Measurements from ENCODE around the gene MIEF1.

MIEF1 gene

DNA sequence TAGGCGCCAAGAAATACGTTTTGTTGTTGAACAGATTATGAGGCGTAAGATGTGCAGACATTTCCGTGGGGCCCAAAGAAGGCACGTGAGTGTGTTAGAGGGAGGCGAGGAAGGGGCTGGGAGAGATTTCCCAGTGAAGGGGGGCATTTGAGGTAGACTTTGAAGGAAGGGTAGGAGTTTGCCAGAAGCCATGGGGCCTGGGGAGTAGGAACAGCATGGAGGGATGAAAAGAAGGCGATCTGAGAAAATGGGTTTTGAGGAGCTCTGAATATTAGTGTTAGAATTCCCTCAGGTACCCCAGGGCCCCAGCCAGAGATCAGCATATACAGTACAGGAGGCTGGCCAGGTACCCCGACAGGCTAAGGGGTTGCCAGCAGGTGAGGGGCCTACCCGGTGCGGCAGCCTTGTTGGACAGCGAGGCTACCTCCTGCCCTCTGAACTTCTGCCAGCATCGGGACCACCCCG, 414 bp upstream of the MIEF1 start (continued):
- TF ChIP-seq, protein P1, sequence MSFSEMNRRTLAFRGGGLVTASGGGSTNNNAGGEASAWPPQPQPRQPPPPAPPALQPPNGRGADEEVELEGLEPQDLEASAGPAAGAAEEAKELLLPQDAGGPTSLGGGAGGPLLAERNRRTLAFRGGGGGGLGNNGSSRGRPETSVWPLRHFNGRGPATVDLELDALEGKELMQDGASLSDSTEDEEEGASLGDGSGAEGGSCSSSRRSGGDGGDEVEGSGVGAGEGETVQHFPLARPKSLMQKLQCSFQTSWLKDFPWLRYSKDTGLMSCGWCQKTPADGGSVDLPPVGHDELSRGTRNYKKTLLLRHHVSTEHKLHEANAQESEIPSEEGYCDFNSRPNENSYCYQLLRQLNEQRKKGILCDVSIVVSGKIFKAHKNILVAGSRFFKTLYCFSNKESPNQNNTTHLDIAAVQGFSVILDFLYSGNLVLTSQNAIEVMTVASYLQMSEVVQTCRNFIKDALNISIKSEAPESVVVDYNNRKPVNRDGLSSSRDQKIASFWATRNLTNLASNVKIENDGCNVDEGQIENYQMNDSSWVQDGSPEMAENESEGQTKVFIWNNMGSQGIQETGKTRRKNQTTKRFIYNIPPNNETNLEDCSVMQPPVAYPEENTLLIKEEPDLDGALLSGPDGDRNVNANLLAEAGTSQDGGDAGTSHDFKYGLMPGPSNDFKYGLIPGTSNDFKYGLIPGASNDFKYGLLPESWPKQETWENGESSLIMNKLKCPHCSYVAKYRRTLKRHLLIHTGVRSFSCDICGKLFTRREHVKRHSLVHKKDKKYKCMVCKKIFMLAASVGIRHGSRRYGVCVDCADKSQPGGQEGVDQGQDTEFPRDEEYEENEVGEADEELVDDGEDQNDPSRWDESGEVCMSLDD (tag by site-specific recombination; IDR thresholded peaks at IDR 0.05): peak; percentile 40; the same call in 1 of the 2 replicates

- H3K9me3 ChIP-seq (ENCODE audit: control insufficient read depth, insufficient read depth, low read depth, low read length): no peaks in the 10 kb centered on the region
- H3K4me1 ChIP-seq (ENCODE audit: control insufficient read depth, insufficient read depth, low read length): peaks cover 12% of the 10 kb centered on the region
- peak overlapping the region; percentile 92 for H3K4me3 ChIP-seq (ENCODE audit: low read depth, low read length)
- H3K36me3 ChIP-seq (ENCODE audit: control insufficient read depth in 2 of 2, insufficient read depth in 1 of 2, low read length in 2 of 2): peaks cover 30 to 45% of the 10 kb centered on the region in 2 experiments
- POLR2A ChIA-PET: interaction anchor here (1.2 to 5.8 kb wide), 4 partner anchors 14 to 26 kb away, joined by 3 to 117 read pairs (median 55); partner anchors contain the start of gene ATF4
- CTCF ChIA-PET: interaction anchor here (1.0 to 4.4 kb wide), 3 partner anchors 9 to 26 kb away, joined by 6 to 31 read pairs (median 10); no protein-coding TSS in a partner anchor
- TF ChIP-seq, protein P2, sequence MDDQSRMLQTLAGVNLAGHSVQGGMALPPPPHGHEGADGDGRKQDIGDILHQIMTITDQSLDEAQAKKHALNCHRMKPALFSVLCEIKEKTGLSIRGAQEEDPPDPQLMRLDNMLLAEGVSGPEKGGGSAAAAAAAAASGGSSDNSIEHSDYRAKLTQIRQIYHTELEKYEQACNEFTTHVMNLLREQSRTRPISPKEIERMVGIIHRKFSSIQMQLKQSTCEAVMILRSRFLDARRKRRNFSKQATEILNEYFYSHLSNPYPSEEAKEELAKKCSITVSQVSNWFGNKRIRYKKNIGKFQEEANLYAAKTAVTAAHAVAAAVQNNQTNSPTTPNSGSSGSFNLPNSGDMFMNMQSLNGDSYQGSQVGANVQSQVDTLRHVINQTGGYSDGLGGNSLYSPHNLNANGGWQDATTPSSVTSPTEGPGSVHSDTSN (CRISPR knock-in tag; IDR thresholded peaks at IDR 0.05): 0 out of 2 replicates have a peak, but pooled peaks have one; percentile 14
- TF ChIP-seq ZSCAN23 (tag by site-specific recombination; IDR thresholded peaks at IDR 0.05) (no peak), REPIN1 (tag by site-specific recombination; IDR thresholded peaks at IDR 0.05; ENCODE audit: low read depth) (no peak)
- H3K27ac ChIP-seq (ENCODE audit: extremely low read depth, low read depth, low read length): peak overlapping the region; percentile 78
Measured at GRCh38 chr22:39502789-39503409, 809 bp downstream of the MIEF1 start.

DNA sequence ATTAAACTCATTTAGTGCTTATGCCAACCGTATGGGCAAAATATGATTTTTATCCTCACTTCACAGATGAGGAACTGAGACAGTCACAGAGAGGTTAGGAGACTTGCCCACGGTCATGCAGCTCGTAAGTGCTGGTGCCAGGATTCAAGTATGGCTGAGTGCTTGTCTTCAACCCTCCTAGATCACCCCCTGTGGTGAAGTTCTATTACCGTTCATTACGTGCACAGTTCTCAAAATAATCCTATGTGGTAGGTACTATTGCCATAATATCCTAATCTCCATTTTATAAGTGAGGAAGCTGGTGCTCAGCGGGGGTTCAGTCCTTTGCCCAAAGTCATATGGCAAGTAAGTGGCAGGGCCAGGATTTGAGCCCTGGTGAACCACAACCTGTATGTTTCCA, 1.5 kb downstream of the MIEF1 start:
- Histone ChIP-seq H3K27ac (ENCODE audit: extremely low read depth, low read depth, low read length) (peak overlapping the region; percentile 78; the same call in 1 of the 2 replicates), H3K36me3 (ENCODE audit: control insufficient read depth in 2 of 2, insufficient read depth in 1 of 2, low read length in 2 of 2) (peaks cover 31 to 53% of the 10 kb centered on the region in 2 experiments), H3K9me3 (ENCODE audit: control insufficient read depth, insufficient read depth, low read depth, low read length) (no peaks in the 10 kb centered on the region), H3K4me3 (ENCODE audit: low read depth, low read length) (peak overlapping the region; percentile 92), H3K4me1 (ENCODE audit: control insufficient read depth, insufficient read depth, low read length) (peaks cover 11% of the 10 kb centered on the region)
- CTCF ChIA-PET: interaction anchor here (1.0 to 4.4 kb wide), 3 partner anchors 10 to 26 kb away, joined by 6 to 31 read pairs (median 12); no protein-coding TSS in a partner anchor
- POLR2A ChIA-PET: interaction anchor here (1.2 to 5.8 kb wide), 4 partner anchors 14 to 25 kb away, joined by 3 to 117 read pairs (median 55); partner anchors contain the start of gene ATF4
- TF ChIP-seq ZIC2 (tag by site-specific recombination; IDR thresholded peaks at IDR 0.05): peak; percentile 39; the same call in 1 of the 2 replicates
- no peak for TF ChIP-seq REPIN1 (tag by site-specific recombination; IDR thresholded peaks at IDR 0.05; ENCODE audit: low read depth)

DNA sequence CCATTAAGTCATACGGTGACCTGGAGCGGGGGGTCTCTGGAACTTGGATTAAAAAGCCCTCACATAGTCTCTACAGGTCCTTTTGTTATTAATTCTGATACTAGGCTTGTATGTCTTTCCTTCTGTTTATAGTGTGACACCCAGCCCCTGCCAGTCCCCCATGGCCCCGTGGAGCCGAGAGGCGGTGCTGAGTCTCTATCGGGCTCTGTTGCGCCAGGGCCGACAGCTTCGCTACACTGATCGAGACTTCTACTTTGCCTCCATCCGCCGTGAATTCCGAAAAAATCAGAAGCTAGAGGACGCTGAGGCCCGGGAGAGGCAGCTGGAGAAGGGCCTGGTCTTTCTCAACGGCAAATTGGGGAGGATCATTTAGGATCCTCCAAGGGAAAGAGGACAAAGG, 2.0 kb downstream of the MIEF1 start:
- H3K27ac ChIP-seq (ENCODE audit: extremely low read depth, low read depth, low read length): no peak overlapping the region
- peaks cover 35 to 57% of the 10 kb centered on the region in 2 experiments for H3K36me3 ChIP-seq (ENCODE audit: control insufficient read depth in 2 of 2, insufficient read depth in 1 of 2, low read length in 2 of 2)
- H3K9me3 ChIP-seq (ENCODE audit: control insufficient read depth, insufficient read depth, low read depth, low read length): no peaks in the 10 kb centered on the region
- H3K4me1 ChIP-seq (ENCODE audit: control insufficient read depth, insufficient read depth, low read length): peaks cover 10% of the 10 kb centered on the region
- H3K4me3 ChIP-seq (ENCODE audit: low read depth, low read length): no peak overlapping the region; the same call in 1 of the 2 replicates
- CTCF ChIA-PET: interaction anchor here (0.7 to 4.4 kb wide), 5 partner anchors 10 to 46 kb away, joined by 6 to 31 read pairs (median 12); no protein-coding TSS in a partner anchor
- POLR2A ChIA-PET: interaction anchor here (1.2 to 5.8 kb wide), 3 partner anchors 17 to 25 kb away, joined by 3 to 117 read pairs (median 8); partner anchors contain the start of gene ATF4
- TF ChIP-seq, protein P1 (tag by site-specific recombination; IDR thresholded peaks at IDR 0.05): no peak
- no peak for TF ChIP-seq ZNF416 (tag by site-specific recombination; IDR thresholded peaks at IDR 0.05)
- no peak for TF ChIP-seq PRDM2 (tag by site-specific recombination; IDR thresholded peaks at IDR 0.05; ENCODE audit: borderline replicate concordance)
- no peak for TF ChIP-seq ZNF530 (tag by site-specific recombination; IDR thresholded peaks at IDR 0.05; ENCODE audit: low read depth)
- TF ChIP-seq, protein P3, sequence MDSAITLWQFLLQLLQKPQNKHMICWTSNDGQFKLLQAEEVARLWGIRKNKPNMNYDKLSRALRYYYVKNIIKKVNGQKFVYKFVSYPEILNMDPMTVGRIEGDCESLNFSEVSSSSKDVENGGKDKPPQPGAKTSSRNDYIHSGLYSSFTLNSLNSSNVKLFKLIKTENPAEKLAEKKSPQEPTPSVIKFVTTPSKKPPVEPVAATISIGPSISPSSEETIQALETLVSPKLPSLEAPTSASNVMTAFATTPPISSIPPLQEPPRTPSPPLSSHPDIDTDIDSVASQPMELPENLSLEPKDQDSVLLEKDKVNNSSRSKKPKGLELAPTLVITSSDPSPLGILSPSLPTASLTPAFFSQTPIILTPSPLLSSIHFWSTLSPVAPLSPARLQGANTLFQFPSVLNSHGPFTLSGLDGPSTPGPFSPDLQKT (IDR thresholded peaks at IDR 0.05; ENCODE audit: borderline replicate concordance, low read depth, low read length): no peak

Measured in HEK293 (cell line).